ENCODE data around the gene STAT4.
"Not testable (repeated sequence)": the region's sequence is repeated elsewhere in the genome, so short reads cannot be mapped to it uniquely, and the experiment has no call there.

Gene STAT4

GRCh38 chr2:190997526-190998113, 153.2 kb downstream of the STAT4 start:
- Histone ChIP-seq H3K9me3 (ENCODE audit: control insufficient read depth, insufficient read depth, low read length) (no peaks in the 10 kb centered on the region), H3K4me3 (ENCODE audit: low read length) (no peak overlapping the region), H3K4me1 (ENCODE audit: control insufficient read depth, insufficient read depth, low read length) (no peaks in the 10 kb centered on the region), H3K36me3 (ENCODE audit: control insufficient read depth, insufficient read depth, low read length) (peaks cover 22% of the 10 kb centered on the region; the same call in 1 of the 2 replicates), H3K27me3 (ENCODE audit: control insufficient read depth, insufficient read depth, low read length) (no peaks in the 10 kb centered on the region), H3K27ac (ENCODE audit: low read length) (no peak overlapping the region)
- no peak for DNase-seq (ENCODE audit: low read depth, low spot score)
- WGBS (ENCODE audit: insufficient coverage, insufficient read length) = no CpG with 5 or more reads among the region's 8 CpGs

- H3K27me3 ChIP-seq (ENCODE audit: control insufficient read depth, insufficient read depth, low read length) = no peaks in the 10 kb centered on the region
- no peak overlapping the region for H3K27ac ChIP-seq (ENCODE audit: low read length)
- H3K9me3 ChIP-seq (ENCODE audit: control insufficient read depth, insufficient read depth, low read length) = no peaks in the 10 kb centered on the region
- no peak overlapping the region for H3K4me3 ChIP-seq (ENCODE audit: low read length)
- no CpG with 5 or more reads among the region's 5 CpGs for WGBS (ENCODE audit: insufficient coverage, insufficient read length)
- H3K36me3 ChIP-seq (ENCODE audit: control insufficient read depth, insufficient read depth, low read length) = peaks cover 22% of the 10 kb centered on the region; the same call in 1 of the 2 replicates
- H3K4me1 ChIP-seq (ENCODE audit: control insufficient read depth, insufficient read depth, low read length) = no peaks in the 10 kb centered on the region
- DNase-seq (ENCODE audit: low read depth, low spot score) = no peak
These were observed 153.8 kb downstream of the STAT4 start for GRCh38 chr2:190996947-190997346.

- Histone ChIP-seq H3K4me3 (ENCODE audit: low read length) (no peak overlapping the region), H3K27ac (ENCODE audit: low read length) (no peak overlapping the region), H3K9me3 (ENCODE audit: control insufficient read depth, insufficient read depth, low read length) (no peaks in the 10 kb centered on the region), H3K27me3 (ENCODE audit: control insufficient read depth, insufficient read depth, low read length) (no peaks in the 10 kb centered on the region), H3K4me1 (ENCODE audit: control insufficient read depth, insufficient read depth, low read length) (no peaks in the 10 kb centered on the region), H3K36me3 (ENCODE audit: control insufficient read depth, insufficient read depth, low read length) (peaks cover 22% of the 10 kb centered on the region; the same call in 1 of the 2 replicates)
- DNase-seq (ENCODE audit: low read depth, low spot score) = no peak
- no CpG with 5 or more reads among the region's 5 CpGs for WGBS (ENCODE audit: insufficient coverage, insufficient read length)
These were observed 154.4 kb downstream of the STAT4 start for GRCh38 chr2:190996338-190996946.

GRCh38 chr2:190995315-190995714, 155.5 kb downstream of the STAT4 start:
- H3K4me1 ChIP-seq (ENCODE audit: control insufficient read depth, insufficient read depth, low read length); H3K4me3 ChIP-seq (ENCODE audit: low read length); H3K27ac ChIP-seq (ENCODE audit: low read length); H3K27me3 ChIP-seq (ENCODE audit: control insufficient read depth, insufficient read depth, low read length); DNase-seq (ENCODE audit: low read depth, low spot score); H3K9me3 ChIP-seq (ENCODE audit: control insufficient read depth, insufficient read depth, low read length): not testable (repeated sequence)
- WGBS (ENCODE audit: insufficient coverage, insufficient read length) = no CpG with 5 or more reads among the region's 3 CpGs
- peaks cover 21% of the 10 kb centered on the region; the same call in 1 of the 2 replicates for H3K36me3 ChIP-seq (ENCODE audit: control insufficient read depth, insufficient read depth, low read length)

GRCh38 chr2:190994148-190994547, 156.6 kb downstream of the STAT4 start:
- DNase-seq (ENCODE audit: low read depth, low spot score) = no peak
- peaks cover 21% of the 10 kb centered on the region; the same call in 1 of the 2 replicates for H3K36me3 ChIP-seq (ENCODE audit: control insufficient read depth, insufficient read depth, low read length)
- WGBS (ENCODE audit: insufficient coverage, insufficient read length) = no CpG with 5 or more reads among the region's 7 CpGs

GRCh38 chr2:190993292-190993643, 157.5 kb downstream of the STAT4 start:
- H3K4me3 ChIP-seq (ENCODE audit: low read length) = no peak overlapping the region
- no peaks in the 10 kb centered on the region for H3K9me3 ChIP-seq (ENCODE audit: control insufficient read depth, insufficient read depth, low read length)
- DNase-seq (ENCODE audit: low read depth, low spot score) = no peak
- no peaks in the 10 kb centered on the region for H3K27me3 ChIP-seq (ENCODE audit: control insufficient read depth, insufficient read depth, low read length)
- H3K36me3 ChIP-seq (ENCODE audit: control insufficient read depth, insufficient read depth, low read length) = peaks cover 19% of the 10 kb centered on the region; the same call in 1 of the 2 replicates
- H3K4me1 ChIP-seq (ENCODE audit: control insufficient read depth, insufficient read depth, low read length) = no peaks in the 10 kb centered on the region
- WGBS (ENCODE audit: insufficient coverage, insufficient read length) = no CpG with 5 or more reads among the region's 6 CpGs
- no peak overlapping the region for H3K27ac ChIP-seq (ENCODE audit: low read length)

More at GRCh38 chr2:190994148-190994547, 156.6 kb downstream of the STAT4 start:
- no peaks in the 10 kb centered on the region for H3K27me3 ChIP-seq (ENCODE audit: control insufficient read depth, insufficient read depth, low read length)
- no peak overlapping the region for H3K27ac ChIP-seq (ENCODE audit: low read length)
- no peaks in the 10 kb centered on the region for H3K4me1 ChIP-seq (ENCODE audit: control insufficient read depth, insufficient read depth, low read length)
- no peaks in the 10 kb centered on the region for H3K9me3 ChIP-seq (ENCODE audit: control insufficient read depth, insufficient read depth, low read length)
- H3K4me3 ChIP-seq (ENCODE audit: low read length) = no peak overlapping the region

GRCh38 chr2:190990132-190990531, 160.7 kb downstream of the STAT4 start:
- Histone ChIP-seq H3K27me3 (ENCODE audit: control insufficient read depth, insufficient read depth, low read length) (no peaks in the 10 kb centered on the region), H3K36me3 (ENCODE audit: control insufficient read depth, insufficient read depth, low read length) (peaks cover 26% of the 10 kb centered on the region), H3K4me1 (ENCODE audit: control insufficient read depth, insufficient read depth, low read length) (no peaks in the 10 kb centered on the region), H3K27ac (ENCODE audit: low read length) (no peak overlapping the region), H3K9me3 (ENCODE audit: control insufficient read depth, insufficient read depth, low read length) (no peaks in the 10 kb centered on the region), H3K4me3 (ENCODE audit: low read length) (no peak overlapping the region)
- DNase-seq (ENCODE audit: low read depth, low spot score) = no peak
- WGBS (ENCODE audit: insufficient coverage, insufficient read length) = no CpG with 5 or more reads among the region's 6 CpGs

GRCh38 chr2:190988910-190989309, 161.9 kb downstream of the STAT4 start:
- WGBS (ENCODE audit: insufficient coverage, insufficient read length) = no CpG with 5 or more reads among the region's 3 CpGs
- Histone ChIP-seq H3K4me3 (ENCODE audit: low read length) (no peak overlapping the region), H3K9me3 (ENCODE audit: control insufficient read depth, insufficient read depth, low read length) (no peaks in the 10 kb centered on the region), H3K4me1 (ENCODE audit: control insufficient read depth, insufficient read depth, low read length) (no peaks in the 10 kb centered on the region), H3K36me3 (ENCODE audit: control insufficient read depth, insufficient read depth, low read length) (peaks cover 26% of the 10 kb centered on the region), H3K27me3 (ENCODE audit: control insufficient read depth, insufficient read depth, low read length) (no peaks in the 10 kb centered on the region), H3K27ac (ENCODE audit: low read length) (no peak overlapping the region)
- no peak for DNase-seq (ENCODE audit: low read depth, low spot score)

GRCh38 chr2:190987938-190988337, 162.9 kb downstream of the STAT4 start:
- H3K36me3 ChIP-seq (ENCODE audit: control insufficient read depth, insufficient read depth, low read length) = peaks cover 30% of the 10 kb centered on the region
- WGBS (ENCODE audit: insufficient coverage, insufficient read length) = no CpG with 5 or more reads among the region's 5 CpGs
- no peaks in the 10 kb centered on the region for H3K27me3 ChIP-seq (ENCODE audit: control insufficient read depth, insufficient read depth, low read length)
- DNase-seq (ENCODE audit: low read depth, low spot score) = no peak
- H3K9me3 ChIP-seq (ENCODE audit: control insufficient read depth, insufficient read depth, low read length) = no peaks in the 10 kb centered on the region
- no peak overlapping the region for H3K4me3 ChIP-seq (ENCODE audit: low read length)
- H3K27ac ChIP-seq (ENCODE audit: low read length) = no peak overlapping the region
- no peaks in the 10 kb centered on the region for H3K4me1 ChIP-seq (ENCODE audit: control insufficient read depth, insufficient read depth, low read length)

GRCh38 chr2:190987116-190987515, 163.7 kb downstream of the STAT4 start:
- H3K4me1 ChIP-seq (ENCODE audit: control insufficient read depth, insufficient read depth, low read length) = no peaks in the 10 kb centered on the region
- DNase-seq (ENCODE audit: low read depth, low spot score) = no peak
- H3K27ac ChIP-seq (ENCODE audit: low read length) = no peak overlapping the region
- no peaks in the 10 kb centered on the region for H3K27me3 ChIP-seq (ENCODE audit: control insufficient read depth, insufficient read depth, low read length)
- no peaks in the 10 kb centered on the region for H3K9me3 ChIP-seq (ENCODE audit: control insufficient read depth, insufficient read depth, low read length)
- WGBS (ENCODE audit: insufficient coverage, insufficient read length) = no CpG with 5 or more reads among the region's 1 CpG
- H3K36me3 ChIP-seq (ENCODE audit: control insufficient read depth, insufficient read depth, low read length) = peaks cover 34% of the 10 kb centered on the region
- no peak overlapping the region for H3K4me3 ChIP-seq (ENCODE audit: low read length)

All from iPS DF 6.9 (cell line).